Kidney (tissue), 14 donors: ENCODE data around the gene DICER1. TPM values are rescaled to one million over a fixed set of nuclear protein-coding genes. Genes with fewer than 3 reads are reported as not detected.

Experiments
- DNase-seq, 5 donors: peaks; one replicate each; pipeline ENCODE4 v3.0.0-alpha.2; 2013 to 2020
- FAIRE-seq: peaks from 2 replicates; lab custom pipeline; 2012; peaks lifted over from hg19 to GRCh38; lab: Jason Lieb, UNC
- H3K27ac ChIP-seq, 2 donors: one replicate each; pipeline ENCODE4 v1.7.0; 2013; ENCODE audit warnings: low read depth in 2 of 2, low read length in 2 of 2, inconsistent platforms in 1 of 2
- H3K27me3 ChIP-seq: one replicate; pipeline ENCODE4 v1.7.1; 2013; ENCODE audit warnings: low read length, inconsistent platforms; ENCODE audit not compliant: control insufficient read depth, insufficient read depth
- H3K36me3 ChIP-seq, 3 donors: one replicate each; pipeline versions ENCODE4 v1.7.0 to v1.7.1; 2013; ENCODE audit warnings: low read length in 3 of 3, control low read depth in 1 of 3, inconsistent platforms in 1 of 3; ENCODE audit not compliant: insufficient read depth in 3 of 3, control insufficient read depth in 2 of 3
- H3K4me1 ChIP-seq, 3 donors: one replicate each; pipeline versions ENCODE4 v1.7.0 to v1.7.1; 2013; ENCODE audit warnings: low read length in 3 of 3, inconsistent platforms in 1 of 3, low read depth in 1 of 3; ENCODE audit not compliant: control insufficient read depth in 2 of 3, insufficient read depth in 2 of 3
- H3K4me3 ChIP-seq, 3 donors: one replicate each; pipeline versions ENCODE4 v1.7.0 to v1.8.1; 2013; ENCODE audit warnings: low read length in 3 of 3, control low read depth in 1 of 3, inconsistent platforms in 1 of 3
- H3K9ac ChIP-seq, 3 donors: one replicate each; pipeline versions ENCODE4 v1.7.0 to v1.7.1; 2013; ENCODE audit warnings: low read length in 3 of 3, control low read depth in 1 of 3, inconsistent platforms in 1 of 3
- H3K9me3 ChIP-seq, 3 donors: one replicate each; pipeline versions ENCODE4 v1.7.0 to v1.7.1; 2013; ENCODE audit warnings: low read length in 3 of 3, control low read depth in 1 of 3, inconsistent platforms in 1 of 3; ENCODE audit not compliant: control insufficient read depth in 2 of 3, insufficient read depth in 1 of 3
- intact Hi-C: fragments of 100-400 bp; cut with DNase I; formaldehyde crosslinking; loops from one replicate; pipeline ENCODE4 v1.11.1; 2022
- polyA plus RNA-seq: library from polyadenylated mRNA; stranded (reverse); fragments of 350-450 nt; fragmentation: Illumina TruSeq; extraction: RNeasy Lipid Tissue Mini Kit (QIAGEN cat#74804); gene quantifications from one replicate; pipeline ENCODE4 v1.2.3, GENCODE V29; 2014; ENCODE audit warnings: low read depth, low replicate concordance; ENCODE audit not compliant: insufficient read depth
- total RNA-seq: library from RNA; stranded (reverse); fragmentation: NEBNext Ultra II Directional; extraction: Animal tissue kit (Norgen Biotek cat#: 25700); gene quantifications from one replicate; pipeline ENCODE4 v1.2.1, GENCODE V29; 2021
- TF ChIP-seq, protein P1 (sequence below): IDR thresholded peaks from 3 replicates; pipeline ENCODE4 v1.5.1; 2012; ENCODE audit warnings: mild to moderate bottlenecking, moderate library complexity, borderline replicate concordance; ENCODE audit not compliant: insufficient read depth; ENCODE audit errors: extremely low read depth
- donor health status: control.
- donor health status: control.
- donor health status: control.
- donor health status: control.
- donor health status: control.
- donor health status: DM: yes; HTN: yes; CAD: no.
- donor health status: Normal renal cell carcinoma (clear cell type).

Gene DICER1
- total and polyA plus RNA-seq, 2 donors from 2014 or later: 6.0 to 83.6 TPM

- FAIRE-seq (no peak), DNase-seq (peak in 1 of 5 donors; percentile 51)
- Histone ChIP-seq H3K36me3 (peaks cover 0 to 32% (median 17%) of the 10 kb centered on the region in 3 donors), H3K27ac (no peak overlapping the region), H3K4me3 (no peak overlapping the region), H3K27me3 (no peaks in the 10 kb centered on the region), H3K9ac (no peak overlapping the region), H3K4me1 (peaks cover 0 to 2% (median 0%) of the 10 kb centered on the region in 3 donors), H3K9me3 (no peaks in the 10 kb centered on the region)
- intact Hi-C loops: no loop called here
- TF ChIP-seq, protein P1, sequence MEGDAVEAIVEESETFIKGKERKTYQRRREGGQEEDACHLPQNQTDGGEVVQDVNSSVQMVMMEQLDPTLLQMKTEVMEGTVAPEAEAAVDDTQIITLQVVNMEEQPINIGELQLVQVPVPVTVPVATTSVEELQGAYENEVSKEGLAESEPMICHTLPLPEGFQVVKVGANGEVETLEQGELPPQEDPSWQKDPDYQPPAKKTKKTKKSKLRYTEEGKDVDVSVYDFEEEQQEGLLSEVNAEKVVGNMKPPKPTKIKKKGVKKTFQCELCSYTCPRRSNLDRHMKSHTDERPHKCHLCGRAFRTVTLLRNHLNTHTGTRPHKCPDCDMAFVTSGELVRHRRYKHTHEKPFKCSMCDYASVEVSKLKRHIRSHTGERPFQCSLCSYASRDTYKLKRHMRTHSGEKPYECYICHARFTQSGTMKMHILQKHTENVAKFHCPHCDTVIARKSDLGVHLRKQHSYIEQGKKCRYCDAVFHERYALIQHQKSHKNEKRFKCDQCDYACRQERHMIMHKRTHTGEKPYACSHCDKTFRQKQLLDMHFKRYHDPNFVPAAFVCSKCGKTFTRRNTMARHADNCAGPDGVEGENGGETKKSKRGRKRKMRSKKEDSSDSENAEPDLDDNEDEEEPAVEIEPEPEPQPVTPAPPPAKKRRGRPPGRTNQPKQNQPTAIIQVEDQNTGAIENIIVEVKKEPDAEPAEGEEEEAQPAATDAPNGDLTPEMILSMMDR: no peak
Measured at GRCh38 chr14:95200404-95200803, 43.1 kb upstream of the DICER1 start.

DNA sequence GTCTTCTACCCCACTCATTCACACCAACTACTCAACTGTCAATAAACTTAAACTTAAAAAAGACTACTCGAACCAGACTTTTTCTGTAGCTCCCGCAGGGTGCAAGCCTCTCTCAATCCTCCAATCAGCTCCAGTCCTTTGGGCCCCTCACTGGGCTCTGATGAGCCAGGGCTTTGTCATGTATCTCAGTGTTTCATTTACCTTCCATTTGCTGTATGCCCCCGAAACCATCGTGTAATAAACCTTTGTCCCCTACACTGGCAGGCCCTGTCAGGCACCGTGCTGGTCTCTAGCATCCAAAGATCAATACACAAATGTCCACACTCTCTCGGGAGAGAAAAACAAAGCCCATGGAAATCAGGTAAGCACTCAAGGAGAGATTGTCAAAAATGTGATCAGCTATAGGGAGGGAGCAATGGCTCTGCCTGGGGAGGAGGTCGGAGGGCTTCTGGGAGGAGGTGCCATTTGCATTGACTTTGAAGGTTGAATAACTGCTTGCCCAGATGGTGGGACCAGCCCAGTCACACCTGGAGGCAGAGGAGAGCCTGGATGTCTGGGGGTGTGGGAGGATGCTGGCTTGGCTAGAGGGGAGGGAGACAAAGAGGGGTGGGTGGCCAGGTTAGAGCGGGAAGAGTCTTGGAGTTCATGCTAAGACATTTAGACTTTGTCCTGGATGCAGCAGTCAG lies 42.1 kb upstream of the DICER1 start:
- Histone ChIP-seq H3K27me3 (no peaks in the 10 kb centered on the region), H3K27ac (no peak overlapping the region), H3K4me3 (no peak overlapping the region), H3K9me3 (no peaks in the 10 kb centered on the region), H3K4me1 (peaks cover 0 to 2% (median 0%) of the 10 kb centered on the region in 3 donors), H3K9ac (no peak overlapping the region), H3K36me3 (peaks cover 0 to 42% (median 14%) of the 10 kb centered on the region in 3 donors)
- FAIRE-seq (no peak), DNase-seq (peak in 1 of 5 donors; percentile 19)
- TF ChIP-seq, protein P1: no peak
- intact Hi-C loops: no loop called here

GRCh38 chr14:95198320-95198719 lies 41.0 kb upstream of the DICER1 start:
- Histone ChIP-seq H3K9ac (no peak overlapping the region), H3K27me3 (no peaks in the 10 kb centered on the region), H3K4me3 (no peak overlapping the region), H3K4me1 (peaks cover 0 to 2% (median 0%) of the 10 kb centered on the region in 3 donors), H3K9me3 (no peaks in the 10 kb centered on the region), H3K36me3 (peaks cover 0 to 41% (median 13%) of the 10 kb centered on the region in 3 donors), H3K27ac (no peak overlapping the region)
- TF ChIP-seq, protein P1: no peak
- intact Hi-C loops: no loop called here
- peak in 2 of 5 donors; percentile 40 to 57 for DNase-seq
- FAIRE-seq: no peak
